Stimulated activated CD8-positive, alpha-beta memory T cell treated with anti-CD3 and anti-CD28 coated beads, Interleukin-12 subunit alpha, Interleukin-12 subunit beta, amount 100 ng/mL, for 1 hour (primary cell): Measurements from ENCODE around the gene LRRC45.
"Not testable (repeated sequence)": the region's sequence is repeated elsewhere in the genome, so short reads cannot be mapped to it uniquely, and the experiment has no call there.

Source experiments
- DNase-seq: peaks from one replicate; pipeline ENCODE4 v3.0.0-alpha.2; 2020; ENCODE audit warnings: low read depth

The LRRC45 gene

GRCh38 chr17:82034371-82035011, 11.4 kb downstream of the LRRC45 start:
- DNase-seq, result no peak

GRCh38 chr17:82035488-82035887, 12.4 kb downstream of the LRRC45 start:
- no peak for DNase-seq

GRCh38 chr17:82035956-82036633, 13.0 kb downstream of the LRRC45 start:
- DNase-seq, result no peak

GRCh38 chr17:82036634-82037091, 13.6 kb downstream of the LRRC45 start:
- no peak for DNase-seq

GRCh38 chr17:82037092-82037888, 14.2 kb downstream of the LRRC45 start, which contains the start of gene DCXR:
DCXR (minus strand) TSS chr17:82037697; CDS start chr17:82037682, 15 bp downstream.
- peak; percentile 90 for DNase-seq

- no peak for DNase-seq
Observed at GRCh38 chr17:82037889-82038195, 14.7 kb downstream of the LRRC45 start.

GRCh38 chr17:82038796-82039409, 15.8 kb downstream of the LRRC45 start:
- not testable (repeated sequence) for DNase-seq

- DNase-seq, result no peak
Observed at GRCh38 chr17:82039695-82040299, 16.7 kb downstream of the LRRC45 start.

GRCh38 chr17:82041144-82041814, 18.2 kb downstream of the LRRC45 start:
- no peak for DNase-seq

GRCh38 chr17:82042649-82043048, 19.5 kb downstream of the LRRC45 start:
- DNase-seq, result no peak

GRCh38 chr17:82043507-82043906, 20.4 kb downstream of the LRRC45 start:
- DNase-seq, result no peak

- no peak for DNase-seq
Observed at GRCh38 chr17:82045936-82046484, 22.9 kb downstream of the LRRC45 start.

GRCh38 chr17:82046903-82047302, 23.8 kb downstream of the LRRC45 start:
- DNase-seq, result no peak

GRCh38 chr17:82047379-82047778, 24.3 kb downstream of the LRRC45 start:
- DNase-seq, result no peak

- no peak for DNase-seq
Observed at GRCh38 chr17:82047914-82048570, 24.9 kb downstream of the LRRC45 start.

GRCh38 chr17:82048571-82048971, 25.5 kb downstream of the LRRC45 start:
- DNase-seq, result no peak

GRCh38 chr17:82049106-82049505, 26.0 kb downstream of the LRRC45 start:
- no peak for DNase-seq

GRCh38 chr17:82049521-82049971, 26.4 kb downstream of the LRRC45 start:
- no peak for DNase-seq

GRCh38 chr17:82050152-82050760, 27.2 kb downstream of the LRRC45 start:
- DNase-seq, result no peak
